Mucosa of descending colon (tissue), 3 donors: ENCODE measurements around the gene GSK3A. TPM values are rescaled to one million over a fixed set of nuclear protein-coding genes. Genes with fewer than 3 reads are reported as not detected.

ENCODE experiments used
- ATAC-seq: fragments of 200-7000 bp; cut with Tn5 transposase; one replicate; pipeline ENCODE4 v1.9.1; 2020; ENCODE audit warnings: mild to moderate bottlenecking, moderate library complexity
- DNase-seq, 3 donors: peaks; one replicate each; pipeline ENCODE4 v3.0.0-alpha.2; 2020
- H3K36me3 ChIP-seq: fragments of 200-600 bp; one replicate; pipeline ENCODE4 v1.8.0; 2021; ENCODE audit warnings: low read depth, mild to moderate bottlenecking
- H3K4me1 ChIP-seq: fragments of 200-600 bp; one replicate; pipeline ENCODE4 v1.8.0; 2021; ENCODE audit warnings: low read depth, mild to moderate bottlenecking
- H3K4me3 ChIP-seq: fragments of 200-600 bp; one replicate; pipeline ENCODE4 v1.8.0; 2021; ENCODE audit warnings: mild to moderate bottlenecking
- H3K9me3 ChIP-seq: fragments of 200-600 bp; one replicate; pipeline ENCODE4 v1.8.0; 2021; ENCODE audit warnings: mild to moderate bottlenecking
- intact Hi-C, 2 donors: fragments of 100-400 bp; cut with DNase I in 1 of 2; cut with micrococcal nuclease in 1 of 2; formaldehyde crosslinking; loops; one replicate each; pipeline versions ENCODE4 v1.11.0 to v1.11.1; 2022; cut with DNase I, micrococcal nuclease
- total RNA-seq, 3 donors: library from RNA; stranded (reverse); fragmentation: NEBNext Ultra II Directional in 2 of 3; extraction: Animal tissue kit (Norgen Biotek cat#: 25700) in 2 of 3; gene quantifications; one replicate each; pipeline versions ENCODE4 v1.2.1 to v1.2.4, GENCODE V29; 2021 to 2023
- TF ChIP-seq, protein P1 (sequence below): fragments of 200-600 bp; IDR thresholded peaks from one replicate; pipeline ENCODE4 v1.8.0; 2022; ENCODE audit warnings: antibody characterized with exemption, mild to moderate bottlenecking
- donor health status: DM: no; HTN: no; CAD: no; lungs with moderate emphysema.
- donor health status: DM: no; HTN: no; CAD: no.
- donor health status: DM: no; HTN: yes; CAD: no.

GSK3A gene
- total RNA-seq, 3 donors from 2014 or later, result 41.8 to 52.0 (median 46.9) TPM

DNA sequence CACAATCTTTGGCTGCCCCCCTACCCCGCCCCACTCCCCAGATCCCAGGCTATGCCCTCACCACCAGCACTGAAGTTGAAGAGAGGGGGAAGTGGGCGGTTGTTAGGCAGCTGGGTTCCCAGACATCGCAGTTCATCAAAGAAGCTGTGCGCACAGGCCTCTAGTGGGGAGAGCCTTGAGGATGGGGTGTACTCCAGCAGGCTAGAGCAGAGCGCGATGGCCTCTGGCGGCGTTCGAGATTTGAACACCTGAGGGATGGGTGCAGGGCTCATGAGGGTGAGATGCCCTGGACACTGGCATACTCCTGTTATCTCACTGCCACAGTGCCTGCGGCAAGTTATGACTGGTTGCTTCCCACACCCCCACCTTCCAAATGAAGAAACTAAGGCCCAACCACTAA, 10.0 kb downstream of the GSK3A start:
- intact Hi-C loops, result no loop called here
- no peak for DNase-seq
- no peak for ATAC-seq
- H3K4me1 ChIP-seq, result peaks cover 6% of the 10 kb centered on the region
- TF ChIP-seq, protein P1, sequence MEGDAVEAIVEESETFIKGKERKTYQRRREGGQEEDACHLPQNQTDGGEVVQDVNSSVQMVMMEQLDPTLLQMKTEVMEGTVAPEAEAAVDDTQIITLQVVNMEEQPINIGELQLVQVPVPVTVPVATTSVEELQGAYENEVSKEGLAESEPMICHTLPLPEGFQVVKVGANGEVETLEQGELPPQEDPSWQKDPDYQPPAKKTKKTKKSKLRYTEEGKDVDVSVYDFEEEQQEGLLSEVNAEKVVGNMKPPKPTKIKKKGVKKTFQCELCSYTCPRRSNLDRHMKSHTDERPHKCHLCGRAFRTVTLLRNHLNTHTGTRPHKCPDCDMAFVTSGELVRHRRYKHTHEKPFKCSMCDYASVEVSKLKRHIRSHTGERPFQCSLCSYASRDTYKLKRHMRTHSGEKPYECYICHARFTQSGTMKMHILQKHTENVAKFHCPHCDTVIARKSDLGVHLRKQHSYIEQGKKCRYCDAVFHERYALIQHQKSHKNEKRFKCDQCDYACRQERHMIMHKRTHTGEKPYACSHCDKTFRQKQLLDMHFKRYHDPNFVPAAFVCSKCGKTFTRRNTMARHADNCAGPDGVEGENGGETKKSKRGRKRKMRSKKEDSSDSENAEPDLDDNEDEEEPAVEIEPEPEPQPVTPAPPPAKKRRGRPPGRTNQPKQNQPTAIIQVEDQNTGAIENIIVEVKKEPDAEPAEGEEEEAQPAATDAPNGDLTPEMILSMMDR, result no peak
- H3K4me3 ChIP-seq, result no peak overlapping the region
- H3K36me3 ChIP-seq, result no peaks in the 10 kb centered on the region
- no peaks in the 10 kb centered on the region for H3K9me3 ChIP-seq

DNA sequence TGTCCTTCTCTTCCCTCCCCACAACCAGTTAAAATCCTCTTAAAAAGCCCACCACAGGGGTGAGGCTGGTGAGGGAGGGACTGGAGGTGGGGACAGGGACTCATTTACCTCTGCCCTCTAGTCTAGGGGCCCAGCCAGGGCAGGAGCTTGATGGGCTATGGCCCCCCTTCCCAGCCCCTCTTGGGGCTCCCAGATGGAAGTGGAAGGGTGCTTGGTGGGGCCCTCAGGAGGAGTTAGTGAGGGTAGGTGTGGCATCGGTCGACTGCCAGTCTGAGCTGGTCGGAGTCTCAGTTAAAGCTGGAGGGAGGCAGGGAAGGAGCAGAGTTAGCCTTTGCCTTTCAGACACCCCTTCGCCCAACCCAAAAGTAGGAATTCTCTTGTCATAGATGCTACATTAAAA, 11.8 kb downstream of the GSK3A start:
- no peak for DNase-seq
- no peaks in the 10 kb centered on the region for H3K9me3 ChIP-seq
- no peak for ATAC-seq
- no peaks in the 10 kb centered on the region for H3K36me3 ChIP-seq
- H3K4me1 ChIP-seq, result peaks cover 6% of the 10 kb centered on the region
- TF ChIP-seq, protein P1, result no peak
- intact Hi-C loops, result no loop called here
- no peak overlapping the region for H3K4me3 ChIP-seq

DNA sequence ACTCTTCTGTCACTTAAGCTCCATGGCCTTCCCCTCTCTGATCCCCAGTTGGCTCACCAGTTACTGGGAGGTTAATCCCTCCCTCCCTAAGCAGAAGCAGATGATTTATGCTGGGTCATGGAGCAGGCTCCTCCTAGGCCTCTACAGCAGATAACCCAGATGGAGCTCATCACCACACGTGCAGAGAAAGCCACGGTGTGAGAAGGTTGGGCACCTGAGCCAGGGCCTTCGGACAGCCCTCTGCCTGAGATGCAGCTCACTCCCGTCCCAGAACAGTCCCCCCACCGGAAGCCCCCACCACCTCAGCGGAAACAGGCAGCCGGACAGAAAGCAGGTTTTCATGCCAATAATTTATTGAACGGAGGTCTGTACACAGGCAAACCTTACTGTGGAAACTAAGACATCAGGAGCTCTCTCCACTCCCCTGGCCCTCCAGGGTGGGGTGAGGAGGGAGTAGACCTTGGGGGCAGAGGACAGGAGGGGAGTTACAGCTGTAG, 12.5 kb downstream of the GSK3A start:
- intact Hi-C loops, result no loop called here
- H3K36me3 ChIP-seq, result no peaks in the 10 kb centered on the region
- ATAC-seq, result no peak
- H3K4me3 ChIP-seq, result no peak overlapping the region
- no peak for DNase-seq
- peaks cover 6% of the 10 kb centered on the region for H3K4me1 ChIP-seq
- no peaks in the 10 kb centered on the region for H3K9me3 ChIP-seq
- TF ChIP-seq, protein P1, result no peak

DNA sequence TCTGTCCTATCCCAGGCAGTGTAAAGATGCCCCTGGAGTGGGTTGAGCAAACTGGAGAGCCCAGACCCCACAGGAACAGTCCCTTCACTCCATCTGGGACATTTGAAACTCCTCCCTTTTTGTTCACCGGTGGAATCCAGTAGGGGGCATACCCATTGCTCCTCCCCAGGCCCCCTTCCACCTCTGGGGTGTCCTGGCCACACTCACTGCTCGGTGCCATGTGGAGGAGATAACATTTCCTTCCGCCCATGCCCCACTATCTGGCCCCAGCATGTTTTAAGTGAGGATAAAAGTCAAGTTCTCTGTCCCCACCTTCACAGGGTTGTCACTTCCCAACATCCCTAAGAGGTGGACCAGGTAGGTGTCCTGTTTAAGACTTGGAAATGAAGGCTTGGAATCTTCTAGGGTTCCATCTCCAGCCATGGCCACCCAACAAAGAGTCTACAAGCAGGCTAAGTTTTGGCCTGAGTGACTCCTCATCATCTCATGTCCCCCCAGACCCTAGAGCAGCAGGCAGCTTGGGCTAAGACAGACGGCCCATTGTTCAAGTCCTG, 13.0 kb downstream of the GSK3A start:
- TF ChIP-seq, protein P1, result no peak
- Histone ChIP-seq H3K4me1 (peaks cover 6% of the 10 kb centered on the region), H3K36me3 (no peaks in the 10 kb centered on the region), H3K4me3 (no peak overlapping the region), H3K9me3 (no peaks in the 10 kb centered on the region)
- DNase-seq, result no peak
- no peak for ATAC-seq
- intact Hi-C loops, result no loop called here

- intact Hi-C loops, result no loop called here
- H3K36me3 ChIP-seq, result no peaks in the 10 kb centered on the region
- no peak for DNase-seq
- H3K4me3 ChIP-seq, result no peak overlapping the region
- peaks cover 4% of the 10 kb centered on the region for H3K4me1 ChIP-seq
- H3K9me3 ChIP-seq, result no peaks in the 10 kb centered on the region
- ATAC-seq, result no peak
- TF ChIP-seq, protein P1, result no peak
These were observed 13.8 kb downstream of the GSK3A start for GRCh38 chr19:42228641-42229040.

GRCh38 chr19:42226886-42227285, 15.5 kb downstream of the GSK3A start:
- TF ChIP-seq, protein P1, result no peak
- Histone ChIP-seq H3K4me1 (no peaks in the 10 kb centered on the region), H3K9me3 (no peaks in the 10 kb centered on the region), H3K36me3 (no peaks in the 10 kb centered on the region), H3K4me3 (no peak overlapping the region)
- ATAC-seq (no peak), DNase-seq (no peak)
- intact Hi-C loops, result no loop called here
